ENCODE measurements around the gene COG5. TPM values are rescaled to one million over a fixed set of nuclear protein-coding genes. Genes with fewer than 3 reads are reported as not detected.

Gene COG5
- total and polyA plus RNA-seq, 2 donors from 2014 or later, result 8.6 to 45.7 TPM

DNA sequence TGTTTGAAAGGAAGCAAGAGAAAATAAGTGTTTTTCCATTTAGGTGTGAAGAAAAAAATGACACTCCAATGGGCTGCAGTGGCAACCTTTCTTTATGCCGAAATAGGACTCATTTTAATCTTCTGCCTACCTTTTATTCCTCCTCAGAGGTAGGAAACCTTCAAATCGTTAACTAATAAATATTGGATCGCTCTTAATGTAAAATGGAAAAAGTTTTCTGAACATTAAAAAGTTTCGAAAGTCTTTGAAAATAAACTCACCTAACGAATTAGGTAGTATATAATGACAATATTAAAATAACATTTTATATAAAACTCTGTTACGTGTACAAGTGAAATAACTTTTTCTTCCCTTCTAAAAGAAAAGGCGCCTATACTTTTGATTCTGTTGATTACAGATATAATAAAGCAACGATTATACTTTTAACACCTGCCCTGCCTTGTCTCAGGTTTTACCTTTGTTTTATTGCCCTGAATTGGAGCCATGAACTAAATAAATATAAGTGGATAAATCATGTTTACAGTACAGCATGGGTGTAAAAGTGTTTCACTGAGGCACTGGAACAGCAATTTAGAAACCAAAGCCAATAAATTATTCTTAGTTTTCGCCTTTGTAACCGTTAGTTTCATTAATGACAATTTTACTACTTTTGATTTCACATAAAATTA lies 17.1 kb upstream of the COG5 start:
- no peaks in the 10 kb centered on the region for H3K9me3 ChIP-seq (ENCODE audit: control insufficient read depth in 2 of 3, insufficient read depth in 1 of 3, low read length in 3 of 3)
- peak overlapping the region; percentile 16 to 76 for H3K27ac ChIP-seq (ENCODE audit: low read depth in 2 of 2, low read length in 2 of 2)
- DNase-seq, result peak in 1 of 5 donors; percentile 16
- no peak for TF ChIP-seq CTCF (IDR thresholded peaks at IDR 0.05; ENCODE audit: borderline replicate concordance, extremely low read depth, insufficient read depth)
- peaks cover 0 to 4% (median 3%) of the 10 kb centered on the region in 3 donors for H3K4me1 ChIP-seq (ENCODE audit: control insufficient read depth in 2 of 3, insufficient read depth in 2 of 3, low read depth in 1 of 3, low read length in 3 of 3)
- H3K4me3 ChIP-seq (ENCODE audit: low read length in 3 of 3), result peak overlapping the region; percentile 80 to 88 (median 80)
- no peak for FAIRE-seq
- H3K36me3 ChIP-seq (ENCODE audit: control insufficient read depth in 2 of 3, insufficient read depth in 3 of 3, low read length in 3 of 3), result peaks cover 0 to 4% (median 0%) of the 10 kb centered on the region in 3 donors
- H3K27me3 ChIP-seq (ENCODE audit: control insufficient read depth, insufficient read depth, low read length), result no peaks in the 10 kb centered on the region
- peak overlapping the region; percentile 27 to 85 (median 62) for H3K9ac ChIP-seq (ENCODE audit: low read length in 3 of 3)
- intact Hi-C loops (cut with DNase I), result no loop called here

- intact Hi-C loops (cut with DNase I), result no loop called here
- Histone ChIP-seq H3K36me3 (ENCODE audit: control insufficient read depth in 2 of 3, insufficient read depth in 3 of 3, low read length in 3 of 3) (peaks cover 0 to 2% (median 0%) of the 10 kb centered on the region in 3 donors), H3K9ac (ENCODE audit: low read length in 3 of 3) (peak within 1 kb of the TSS; percentile 27 to 85 (median 76)), H3K9me3 (ENCODE audit: control insufficient read depth in 2 of 3, insufficient read depth in 1 of 3, low read length in 3 of 3) (no peaks in the 10 kb centered on the region), H3K4me1 (ENCODE audit: control insufficient read depth in 2 of 3, insufficient read depth in 2 of 3, low read depth in 1 of 3, low read length in 3 of 3) (peaks cover 0 to 4% (median 3%) of the 10 kb centered on the region in 3 donors), H3K27me3 (ENCODE audit: control insufficient read depth, insufficient read depth, low read length) (no peaks in the 10 kb centered on the region), H3K27ac (ENCODE audit: low read depth in 2 of 2, low read length in 2 of 2) (peak within 1 kb of the TSS; percentile 16 to 76), H3K4me3 (ENCODE audit: low read length in 3 of 3) (peak within 1 kb of the TSS; percentile 80 to 92 (median 88))
- TF ChIP-seq CTCF (IDR thresholded peaks at IDR 0.05; ENCODE audit: borderline replicate concordance, extremely low read depth, insufficient read depth), result no peak
- no peak for FAIRE-seq
- DNase-seq, result peak; percentile 78 to 89 (median 84)
These were observed 16.4 kb upstream of the COG5 start, which contains the start of gene BCAP29 for GRCh38 chr7:107579885-107580715. Gene BCAP29 (plus strand): TSS chr7:107580246. CDS start chr7:107580773, 527 bp downstream.

DNA sequence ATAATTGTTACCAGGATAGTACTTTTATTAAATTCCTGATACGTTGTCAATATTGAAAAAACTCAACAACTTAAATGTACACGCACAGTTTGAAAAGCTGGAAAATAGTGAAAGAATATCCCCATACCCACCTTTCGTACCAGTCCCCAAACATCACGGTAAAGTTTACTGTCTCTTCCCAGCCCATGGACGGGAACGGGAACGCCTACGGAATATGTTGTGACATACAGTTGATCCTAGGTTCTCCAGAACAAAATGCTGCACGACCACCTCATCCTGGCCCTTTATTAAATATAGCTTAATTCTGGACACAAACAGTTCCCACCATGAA lies 15.8 kb upstream of the COG5 start:
- DNase-seq (no peak), FAIRE-seq (no peak)
- Histone ChIP-seq H3K27ac (ENCODE audit: low read depth in 2 of 2, low read length in 2 of 2) (peak overlapping the region; percentile 16 to 76), H3K4me3 (ENCODE audit: low read length in 3 of 3) (peak overlapping the region; percentile 72 to 92 (median 88)), H3K4me1 (ENCODE audit: control insufficient read depth in 2 of 3, insufficient read depth in 2 of 3, low read depth in 1 of 3, low read length in 3 of 3) (peaks cover 0 to 4% (median 3%) of the 10 kb centered on the region in 3 donors), H3K36me3 (ENCODE audit: control insufficient read depth in 2 of 3, insufficient read depth in 3 of 3, low read length in 3 of 3) (no peaks in the 10 kb centered on the region), H3K27me3 (ENCODE audit: control insufficient read depth, insufficient read depth, low read length) (no peaks in the 10 kb centered on the region), H3K9me3 (ENCODE audit: control insufficient read depth in 2 of 3, insufficient read depth in 1 of 3, low read length in 3 of 3) (no peaks in the 10 kb centered on the region), H3K9ac (ENCODE audit: low read length in 3 of 3) (peak overlapping the region; percentile 2 to 76 (median 70))
- TF ChIP-seq CTCF (IDR thresholded peaks at IDR 0.05; ENCODE audit: borderline replicate concordance, extremely low read depth, insufficient read depth), result no peak
- intact Hi-C loops (cut with DNase I), result no loop called here

All from kidney (tissue), 14 donors.